H9 (cell line): ENCODE measurements around the gene CETP. TPM values are rescaled to one million over a fixed set of nuclear protein-coding genes. Genes with fewer than 3 reads are reported as not detected.

Source experiments
- DNase-seq: peaks from one replicate; pipeline ENCODE4 v3.0.0-alpha.2; 2017
- H2AFZ ChIP-seq: one replicate; pipeline ENCODE4 v1.6.1; 2013; ENCODE audit warnings: mild to moderate bottlenecking, low read length, control low read depth, moderate library complexity
- H2AK5ac ChIP-seq: 2 replicates; pipeline ENCODE4 v1.6.1; 2013; ENCODE audit warnings: low read length, control low read depth, mixed read lengths; ENCODE audit not compliant: insufficient read length
- H2BK120ac ChIP-seq: one replicate; pipeline ENCODE4 v1.6.1; 2013; ENCODE audit warnings: low read depth, mild to moderate bottlenecking, low read length, control low read depth, inconsistent platforms; ENCODE audit not compliant: poor library complexity, severe bottlenecking
- H2BK12ac ChIP-seq: 2 replicates; pipeline ENCODE4 v1.6.1; 2013; ENCODE audit warnings: low read length, control low read depth, mixed read lengths, low read depth; ENCODE audit not compliant: insufficient read length
- H2BK15ac ChIP-seq: 2 replicates; pipeline ENCODE4 v1.6.1; 2013; ENCODE audit warnings: low read depth, low read length, control low read depth
- H2BK20ac ChIP-seq: one replicate; pipeline ENCODE4 v1.6.1; 2013; ENCODE audit warnings: low read depth, mild to moderate bottlenecking, low read length, control low read depth, inconsistent platforms; ENCODE audit not compliant: poor library complexity, severe bottlenecking
- H2BK5ac ChIP-seq: 2 replicates; pipeline ENCODE4 v1.6.1; 2013; ENCODE audit warnings: low read length, control low read depth, mixed read lengths; ENCODE audit not compliant: insufficient read length
- H3K14ac ChIP-seq: 2 replicates; pipeline ENCODE4 v1.6.1; 2013; ENCODE audit warnings: low read length, control low read depth; ENCODE audit not compliant: insufficient read depth
- H3K18ac ChIP-seq: 2 replicates; pipeline ENCODE4 v1.6.1; 2013; ENCODE audit warnings: low read depth, mild to moderate bottlenecking, mixed read lengths, low read length, control low read depth; ENCODE audit not compliant: insufficient read length
- H3K23ac ChIP-seq: 2 replicates; pipeline ENCODE4 v1.6.1; 2013; ENCODE audit warnings: low read length, control low read depth, mixed read lengths, low read depth; ENCODE audit not compliant: insufficient read length
- H3K23me2 ChIP-seq: 2 replicates; pipeline ENCODE4 v1.6.1; 2013; ENCODE audit warnings: low read depth, mild to moderate bottlenecking, mixed read lengths, low read length, control low read depth; ENCODE audit not compliant: insufficient read length, poor library complexity, severe bottlenecking
- H3K27ac ChIP-seq: 2 replicates; pipeline ENCODE4 v1.5.1; 2013; ENCODE audit warnings: low read length, control low read depth, mixed read lengths, low read depth; ENCODE audit not compliant: insufficient read length
- H3K27me3 ChIP-seq: 2 replicates; pipeline ENCODE4 v1.6.1; 2013; ENCODE audit warnings: low read length, control low read depth, inconsistent platforms; ENCODE audit not compliant: insufficient read depth
- H3K4ac ChIP-seq: 2 replicates; pipeline ENCODE4 v1.6.1; 2013; ENCODE audit warnings: low read depth, mild to moderate bottlenecking, control low read depth, inconsistent platforms, low read length, moderate library complexity
- H3K4me1 ChIP-seq: 2 replicates; pipeline ENCODE4 v1.6.1; 2013; ENCODE audit warnings: low read length, control low read depth, inconsistent platforms; ENCODE audit not compliant: insufficient read depth
- H3K4me2 ChIP-seq: 2 replicates; pipeline ENCODE4 v1.6.1; 2013; ENCODE audit warnings: low read length, control low read depth, mixed read lengths; ENCODE audit not compliant: insufficient read length, insufficient read depth
- H3K56ac ChIP-seq: 2 replicates; pipeline ENCODE4 v1.6.1; 2013; ENCODE audit warnings: low read depth, mild to moderate bottlenecking, mixed read lengths, low read length, control low read depth; ENCODE audit not compliant: insufficient read length
- H3K79me1 ChIP-seq: 2 replicates; pipeline ENCODE4 v1.6.1; 2013; ENCODE audit warnings: low read depth, mild to moderate bottlenecking, moderate library complexity, low read length, control low read depth, inconsistent platforms; ENCODE audit not compliant: insufficient read depth, poor library complexity, severe bottlenecking
- H3K79me2 ChIP-seq: 2 replicates; pipeline ENCODE4 v1.6.1; 2013; ENCODE audit warnings: low read length, control low read depth, inconsistent platforms; ENCODE audit not compliant: insufficient read depth
- H3K9ac ChIP-seq: 2 replicates; pipeline ENCODE4 v1.6.1; 2013; ENCODE audit warnings: low read length, control low read depth, mixed read lengths; ENCODE audit not compliant: insufficient read length; ENCODE audit errors: extremely low read depth
- H3K9me3 ChIP-seq: one replicate; pipeline ENCODE4 v1.6.1; 2013; ENCODE audit warnings: low read depth, low read length, inconsistent platforms; ENCODE audit not compliant: control insufficient read depth
- H3T11ph ChIP-seq: one replicate; pipeline ENCODE4 v1.6.1; 2013; ENCODE audit warnings: mild to moderate bottlenecking, low read length, control low read depth, inconsistent platforms
- H4K20me1 ChIP-seq: one replicate; pipeline ENCODE4 v1.6.1; 2013; ENCODE audit not compliant: control insufficient read depth, insufficient read length, insufficient read depth
- H4K5ac ChIP-seq: 2 replicates; pipeline ENCODE4 v1.6.1; 2013; ENCODE audit warnings: low read depth, mild to moderate bottlenecking, mixed read lengths, low read length, control low read depth; ENCODE audit not compliant: insufficient read length
- H4K8ac ChIP-seq: replicated peaks from 2 replicates; pipeline ENCODE4 v1.6.1; 2013; ENCODE audit warnings: low read length, control low read depth, mixed read lengths, low read depth; ENCODE audit not compliant: insufficient read length
- H4K91ac ChIP-seq: 2 replicates; pipeline ENCODE4 v1.6.1; 2013; ENCODE audit warnings: low read depth, mild to moderate bottlenecking, moderate library complexity, mixed read lengths, low read length, control low read depth; ENCODE audit not compliant: insufficient read length
- H3K27ac Mint-ChIP-seq, 3 experiments: 2 replicates in 2 of 3; 3 replicates in 1 of 3; pipeline ENCODE4 v1.8.0; 2020 to 2021; ENCODE audit warnings: mixed read lengths in 3 of 3, mild to moderate bottlenecking in 1 of 3, moderate library complexity in 1 of 3
- H3K27me3 Mint-ChIP-seq: 2 replicates; pipeline ENCODE4 v1.8.0; 2021; ENCODE audit warnings: low read depth, mild to moderate bottlenecking, moderate library complexity, mixed read lengths
- H3K36me3 Mint-ChIP-seq, 3 experiments: 2 replicates in 2 of 3; 3 replicates in 1 of 3; pipeline ENCODE4 v1.8.0; 2020 to 2021; ENCODE audit warnings: low read depth in 3 of 3, mixed read lengths in 3 of 3; ENCODE audit not compliant: insufficient read depth in 1 of 3
- H3K4me1 Mint-ChIP-seq, 2 experiments: 2 replicates each; pipeline ENCODE4 v1.8.0; 2020; ENCODE audit warnings: mixed read lengths in 2 of 2
- H3K4me3 Mint-ChIP-seq, 2 experiments: 2 replicates in 1 of 2; 3 replicates in 1 of 2; pipeline ENCODE4 v1.8.0; 2020 to 2021; ENCODE audit warnings: mild to moderate bottlenecking in 2 of 2, mixed read lengths in 2 of 2, moderate library complexity in 1 of 2
- H3K9me3 Mint-ChIP-seq, 2 experiments: 2 replicates in 1 of 2; 3 replicates in 1 of 2; pipeline ENCODE4 v1.8.0; 2020; ENCODE audit warnings: mild to moderate bottlenecking in 2 of 2, mixed read lengths in 2 of 2, moderate library complexity in 1 of 2
- WGBS: extraction: QIAGEN DNeasy Blood & Tissue Kit; methylation state at CpG from one replicate; pipeline ENCODE4 v1.1.7; 2013; ENCODE audit warnings: missing lambda C conversion rate, low lambda C conversion rate, mixed read lengths; ENCODE audit not compliant: insufficient read length; ENCODE audit errors: extremely low coverage; 5-methylcytosine and 5-hydroxymethylcytosine counted together
- total RNA-seq: library from RNA; stranded (reverse); gene quantifications from 2 replicates; pipeline ENCODE4 v1.2.1, GENCODE V29; 2021
- TF ChIP-seq, protein P1 (sequence below): fragments of 200-600 bp; sonication (generic); conservative IDR thresholded peaks from 3 replicates; pipeline ENCODE4 v1.8.0; 2021; ENCODE audit warnings: antibody characterized with exemption, mild to moderate bottlenecking

The CETP gene
- total RNA-seq, 1 experiment from 2014 or later, result not detected

DNA sequence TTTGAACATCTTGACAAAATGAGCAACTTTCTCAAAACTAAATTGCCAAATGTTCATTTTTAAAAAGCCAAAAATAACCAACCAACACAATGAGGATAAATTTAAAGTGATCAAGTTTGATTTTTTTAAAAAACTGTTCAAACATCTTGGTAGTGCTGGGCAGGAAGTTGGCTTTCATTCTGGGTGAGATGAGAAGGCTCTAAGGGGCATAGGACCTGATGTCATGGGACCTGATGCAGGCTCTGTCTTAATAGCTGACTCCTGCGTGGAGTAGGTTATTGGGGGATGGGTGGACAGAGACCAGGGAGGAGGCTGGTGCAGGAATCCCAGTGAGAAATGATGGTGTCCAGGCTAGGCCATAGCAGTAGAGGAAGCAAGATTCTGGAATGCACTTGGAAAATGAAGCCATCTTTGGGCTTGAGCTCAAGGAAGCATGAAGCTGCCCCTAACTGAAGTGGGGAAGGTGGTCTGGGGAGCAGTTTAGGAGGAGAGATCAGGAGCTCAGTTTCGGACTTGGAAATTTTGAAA, 48.0 kb downstream of the CETP start:
- DNase-seq, result no peak
- no peaks in the 10 kb centered on the region for H3K36me3 Mint-ChIP-seq
- Histone ChIP-seq H4K91ac (no peak overlapping the region), H2BK120ac (no peak overlapping the region), H3T11ph (no peak overlapping the region), H3K4ac (no peak overlapping the region), H3K27ac (no peak overlapping the region), H4K20me1 (no peaks in the 10 kb centered on the region), H3K14ac (no peak overlapping the region), H3K23ac (no peak overlapping the region), H3K4me2 (no peak overlapping the region), H3K56ac (no peak overlapping the region), H3K79me1 (no peaks in the 10 kb centered on the region), H2BK12ac (no peak overlapping the region), H4K8ac (no peak overlapping the region), H2BK15ac (no peak overlapping the region), H3K23me2 (no peaks in the 10 kb centered on the region), H2AFZ (no peak overlapping the region), H3K9me3 (no peaks in the 10 kb centered on the region), H2BK5ac (no peak overlapping the region), H2BK20ac (no peak overlapping the region), H3K18ac (no peak overlapping the region), H3K9ac (no peak overlapping the region), H3K4me1 (no peaks in the 10 kb centered on the region), H3K79me2 (no peaks in the 10 kb centered on the region), H3K27me3 (no peaks in the 10 kb centered on the region), H4K5ac (no peak overlapping the region), H2AK5ac (no peak overlapping the region)
- H3K4me1 Mint-ChIP-seq, result peaks cover 9 to 11% of the 10 kb centered on the region in 2 experiments
- TF ChIP-seq, protein P1, sequence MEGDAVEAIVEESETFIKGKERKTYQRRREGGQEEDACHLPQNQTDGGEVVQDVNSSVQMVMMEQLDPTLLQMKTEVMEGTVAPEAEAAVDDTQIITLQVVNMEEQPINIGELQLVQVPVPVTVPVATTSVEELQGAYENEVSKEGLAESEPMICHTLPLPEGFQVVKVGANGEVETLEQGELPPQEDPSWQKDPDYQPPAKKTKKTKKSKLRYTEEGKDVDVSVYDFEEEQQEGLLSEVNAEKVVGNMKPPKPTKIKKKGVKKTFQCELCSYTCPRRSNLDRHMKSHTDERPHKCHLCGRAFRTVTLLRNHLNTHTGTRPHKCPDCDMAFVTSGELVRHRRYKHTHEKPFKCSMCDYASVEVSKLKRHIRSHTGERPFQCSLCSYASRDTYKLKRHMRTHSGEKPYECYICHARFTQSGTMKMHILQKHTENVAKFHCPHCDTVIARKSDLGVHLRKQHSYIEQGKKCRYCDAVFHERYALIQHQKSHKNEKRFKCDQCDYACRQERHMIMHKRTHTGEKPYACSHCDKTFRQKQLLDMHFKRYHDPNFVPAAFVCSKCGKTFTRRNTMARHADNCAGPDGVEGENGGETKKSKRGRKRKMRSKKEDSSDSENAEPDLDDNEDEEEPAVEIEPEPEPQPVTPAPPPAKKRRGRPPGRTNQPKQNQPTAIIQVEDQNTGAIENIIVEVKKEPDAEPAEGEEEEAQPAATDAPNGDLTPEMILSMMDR, result no peak
- no CpG with 5 or more reads among the region's 2 CpGs for WGBS
- H3K4me3 Mint-ChIP-seq, result no peak overlapping the region
- no peak overlapping the region for H3K27ac Mint-ChIP-seq
- no peaks in the 10 kb centered on the region for H3K9me3 Mint-ChIP-seq
- no peaks in the 10 kb centered on the region for H3K27me3 Mint-ChIP-seq
